Endothelial cell of umbilical vein (primary cell): ENCODE results near the gene DIP2A. TPM values are rescaled to one million over a fixed set of nuclear protein-coding genes. Genes with fewer than 3 reads are reported as not detected.

ENCODE experiments used
- BruUV-seq: library from RNA; stranded (reverse); fragments of 400-500 nt; replicated peaks from 2 replicates; lab custom pipeline; 2021; lab: Mats Ljungman, UMichigan
- CTCF ChIA-PET: fragments of 300-600, 350-600 bp; sonication (Branson Sonifier 250); formaldehyde crosslinking; loops from one replicate; lab custom pipeline; 2021; ENCODE audit warnings: antibody characterized with exemption, inconsistent platforms; lab: Charles Lee
- POLR2A ChIA-PET: fragments of 300-600, 350-600 bp; sonication (Branson Sonifier 250); formaldehyde crosslinking; loops from one replicate; lab custom pipeline; 2021; ENCODE audit warnings: antibody characterized with exemption, inconsistent platforms; lab: Charles Lee
- DNase-seq: peaks from one replicate; pipeline ENCODE4 v3.0.0-alpha.2; 2011; ENCODE audit warnings: low read depth, low spot score
- FAIRE-seq: peaks from 2 replicates; lab custom pipeline; 2011; peaks lifted over from hg19 to GRCh38; lab: Jason Lieb, UNC
- H2AFZ ChIP-seq: 2 replicates; pipeline ENCODE4 v1.6.0; 2012; ENCODE audit warnings: low read depth, low read length, control low read depth, inconsistent platforms
- H3K27ac ChIP-seq: 2 replicates; pipeline ENCODE4 v1.5.1; 2011; ENCODE audit warnings: low read depth, mild to moderate bottlenecking, control low read depth, low read length, moderate library complexity; ENCODE audit not compliant: insufficient read depth
- H3K27me3 ChIP-seq, 2 experiments: 2 replicates each; pipeline versions ENCODE4 v1.6.0 to v1.6.1; 2011; ENCODE audit warnings: low read length in 2 of 2, mixed read lengths in 1 of 2; ENCODE audit not compliant: control insufficient read depth in 2 of 2, insufficient read depth in 2 of 2
- H3K36me3 ChIP-seq, 2 experiments: 2 replicates in 1 of 2; 3 replicates in 1 of 2; pipeline ENCODE4 v1.5.1; 2011; ENCODE audit warnings: low read length in 2 of 2, mild to moderate bottlenecking in 1 of 2, moderate library complexity in 1 of 2; ENCODE audit not compliant: control insufficient read depth in 2 of 2, insufficient read depth in 2 of 2; ENCODE audit errors: extremely low read depth in 1 of 2
- H3K4me1 ChIP-seq: 3 replicates; pipeline ENCODE4 v1.5.1; 2011; ENCODE audit warnings: mild to moderate bottlenecking, low read length; ENCODE audit not compliant: control insufficient read depth, insufficient read depth; ENCODE audit errors: extremely low read depth
- H3K4me2 ChIP-seq: 2 replicates; pipeline ENCODE4 v1.6.1; 2011; ENCODE audit warnings: low read length, control low read depth, mixed read lengths; ENCODE audit not compliant: insufficient read depth
- H3K4me3 ChIP-seq, 3 experiments: fragments of 200-600 bp in 1 of 3; sonication (generic), shearing (Covaris generic) in 1 of 3; replicated peaks in 1 of 3; 2 replicates each; pipeline ENCODE4 v1.5.1; 2011 to 2016; ENCODE audit warnings: control low read depth in 3 of 3, low read length in 3 of 3, mild to moderate bottlenecking in 2 of 3, inconsistent platforms in 1 of 3, low read depth in 1 of 3, moderate library complexity in 1 of 3; ENCODE audit not compliant: insufficient read depth in 1 of 3
- H3K79me2 ChIP-seq: 2 replicates; pipeline ENCODE4 v1.6.0; 2012; ENCODE audit warnings: low read length, inconsistent platforms; ENCODE audit not compliant: control insufficient read depth, insufficient read depth
- H3K9ac ChIP-seq: replicated peaks from 2 replicates; pipeline ENCODE3; 2011; ENCODE audit warnings: low read length, control low read depth; ENCODE audit not compliant: insufficient read depth; ENCODE audit errors: extremely low read depth
- H3K9me1 ChIP-seq: replicated peaks from 3 replicates; pipeline ENCODE4 v1.6.0; 2011; ENCODE audit warnings: mild to moderate bottlenecking, low read length; ENCODE audit not compliant: control insufficient read depth, insufficient read depth; ENCODE audit errors: extremely low read depth
- H3K9me3 ChIP-seq: replicated peaks from 2 replicates; pipeline ENCODE4 v1.5.1; 2012; ENCODE audit warnings: low read length, inconsistent platforms; ENCODE audit not compliant: control insufficient read depth, insufficient read depth
- H4K20me1 ChIP-seq: replicated peaks from 2 replicates; pipeline ENCODE3; 2011; ENCODE audit warnings: mild to moderate bottlenecking, low read length; ENCODE audit not compliant: control insufficient read depth, insufficient read depth; ENCODE audit errors: extremely low read depth
- EZH2 ChIP-seq: IDR thresholded peaks from 2 replicates; pipeline ENCODE4 v1.6.1; 2012; ENCODE audit warnings: borderline replicate concordance, low read depth, mild to moderate bottlenecking, moderate library complexity, low read length, inconsistent platforms; ENCODE audit not compliant: severe bottlenecking
- FOS ChIP-seq: IDR thresholded peaks from 2 replicates; pipeline ENCODE4 v1.6.1; 2011; ENCODE audit warnings: mild to moderate bottlenecking, low read length, moderate library complexity, borderline replicate concordance; ENCODE audit not compliant: insufficient read depth
- GATA2 ChIP-seq: IDR thresholded peaks from 2 replicates; pipeline ENCODE4 v1.7.0; 2011; ENCODE audit warnings: low read depth, mild to moderate bottlenecking, moderate library complexity, mixed read lengths, low read length; ENCODE audit not compliant: insufficient read length, insufficient read depth
- JUN ChIP-seq: IDR thresholded peaks from 2 replicates; pipeline ENCODE4 v1.6.1; 2011; ENCODE audit warnings: borderline replicate concordance, low read depth; ENCODE audit not compliant: insufficient read length, insufficient read depth
- MYC ChIP-seq: IDR thresholded peaks from one replicate; pipeline ENCODE4 v1.6.1; 2011; ENCODE audit warnings: mild to moderate bottlenecking, low read depth, low read length
- POLR2A ChIP-seq: IDR thresholded peaks from 2 replicates; pipeline ENCODE4 v1.6.1; 2012; ENCODE audit warnings: low read depth, mild to moderate bottlenecking, control low read depth, low read length
- POLR2AphosphoS5 ChIP-seq: IDR thresholded peaks from 2 replicates; pipeline ENCODE4 v1.6.1; 2012; ENCODE audit warnings: low read depth, mild to moderate bottlenecking, control low read depth, low read length, moderate library complexity; ENCODE audit not compliant: insufficient read depth
- dilution Hi-C: fragments of 300-500 bp; cut with MboI; formaldehyde crosslinking; loops from one replicate; pipeline ENCODE4 v1.15.0; 2019; ENCODE audit warnings: low sequenced_read_pairs; ENCODE audit not compliant: extremely low pct_ligation_motif_present
- intact Hi-C: fragments of 100-400 bp; cut with micrococcal nuclease; formaldehyde crosslinking; loops from one replicate; pipeline ENCODE4 v1.10.0; 2022
- polyA plus RNA-seq, 4 experiments: library from polyadenylated mRNA; depleted of rRNA in 3 of 4; stranded (reverse) in 3 of 4; unstranded in 1 of 4; fragments of >200 nt; gene quantifications; 2 replicates each; pipeline versions ENCODE4 v1.2.1 to v1.2.3, GENCODE V29; 2011 to 2012; ENCODE audit warnings: missing spikeins in 1 of 4
- total RNA-seq: library from RNA; stranded (reverse); gene quantifications from 2 replicates; pipeline ENCODE4 v1.2.3, GENCODE V29; 2021
- TF ChIP-seq, protein P1 (sequence below): IDR thresholded peaks from 2 replicates; pipeline ENCODE4 v1.6.1; 2011; ENCODE audit not compliant: insufficient read depth, insufficient read length
- TF ChIP-seq, protein P2 (sequence below), 2 donors: IDR thresholded peaks; 1 replicate in 1 of 2; 2 replicates in 1 of 2; pipeline ENCODE4 v1.5.1; 2011; ENCODE audit warnings: low read length in 2 of 2, mild to moderate bottlenecking in 2 of 2, moderate library complexity in 2 of 2, control low read depth in 1 of 2, inconsistent platforms in 1 of 2, low read depth in 1 of 2; ENCODE audit not compliant: insufficient read depth in 1 of 2; ENCODE audit errors: extremely low read depth in 1 of 2

DIP2A gene
- total and polyA plus RNA-seq, 2 donors (not counting 3 experiments of a cell fraction or from before 2014, with no cell fraction given), result 34.5 to 62.1 TPM

DNA sequence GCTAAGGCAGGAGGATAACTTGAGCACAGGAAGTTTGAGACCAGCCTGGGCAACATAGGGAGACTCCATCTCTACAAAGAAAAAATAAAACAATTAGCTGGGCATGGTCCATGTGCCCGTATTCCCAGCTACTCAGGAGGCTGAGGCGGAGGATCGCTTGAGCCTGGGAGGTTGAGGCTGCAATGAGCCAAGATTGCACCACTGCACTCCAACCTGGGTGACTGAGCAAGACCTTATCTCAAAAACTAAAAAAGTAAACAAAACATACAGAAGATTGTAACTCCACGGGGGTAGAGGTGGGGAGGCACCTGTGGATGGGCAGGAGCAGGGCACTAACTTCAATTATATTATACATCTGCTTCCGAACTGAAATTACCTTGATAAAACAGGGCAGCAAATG, 141.6 kb downstream of the DIP2A start:
- DNase-seq, result no peak
- Histone ChIP-seq H4K20me1 (no peaks in the 10 kb centered on the region), H3K79me2 (no peaks in the 10 kb centered on the region), H3K4me1 (peaks cover 15% of the 10 kb centered on the region), H3K9me1 (no peaks in the 10 kb centered on the region), H3K4me2 (no peak overlapping the region), H3K27ac (no peak overlapping the region), H3K9ac (no peak overlapping the region), H3K9me3 (no peaks in the 10 kb centered on the region), H2AFZ (no peak overlapping the region), H3K4me3 (no peak overlapping the region), H3K36me3 (no peaks in the 10 kb centered on the region), H3K27me3 (peaks cover 1 to 5% of the 10 kb centered on the region in 2 experiments)
- FAIRE-seq, result no peak
- no TSS peak for BruUV-seq
- POLR2A ChIA-PET, result no interaction called here
- CTCF ChIA-PET, result interaction anchor here (0.6 kb wide), 1 partner anchor 41 kb away, joined by 3 read pairs; no protein-coding TSS in a partner anchor
- dilution Hi-C loops, result no loop called here
- TF ChIP-seq JUN (no peak), EZH2 (no peak), MYC (no peak), FOS (no peak), POLR2A (no peak), GATA2 (no peak), POLR2AphosphoS5 (no peak)
- TF ChIP-seq, protein P1, sequence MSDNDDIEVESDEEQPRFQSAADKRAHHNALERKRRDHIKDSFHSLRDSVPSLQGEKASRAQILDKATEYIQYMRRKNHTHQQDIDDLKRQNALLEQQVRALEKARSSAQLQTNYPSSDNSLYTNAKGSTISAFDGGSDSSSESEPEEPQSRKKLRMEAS, result no peak
- TF ChIP-seq, protein P2, sequence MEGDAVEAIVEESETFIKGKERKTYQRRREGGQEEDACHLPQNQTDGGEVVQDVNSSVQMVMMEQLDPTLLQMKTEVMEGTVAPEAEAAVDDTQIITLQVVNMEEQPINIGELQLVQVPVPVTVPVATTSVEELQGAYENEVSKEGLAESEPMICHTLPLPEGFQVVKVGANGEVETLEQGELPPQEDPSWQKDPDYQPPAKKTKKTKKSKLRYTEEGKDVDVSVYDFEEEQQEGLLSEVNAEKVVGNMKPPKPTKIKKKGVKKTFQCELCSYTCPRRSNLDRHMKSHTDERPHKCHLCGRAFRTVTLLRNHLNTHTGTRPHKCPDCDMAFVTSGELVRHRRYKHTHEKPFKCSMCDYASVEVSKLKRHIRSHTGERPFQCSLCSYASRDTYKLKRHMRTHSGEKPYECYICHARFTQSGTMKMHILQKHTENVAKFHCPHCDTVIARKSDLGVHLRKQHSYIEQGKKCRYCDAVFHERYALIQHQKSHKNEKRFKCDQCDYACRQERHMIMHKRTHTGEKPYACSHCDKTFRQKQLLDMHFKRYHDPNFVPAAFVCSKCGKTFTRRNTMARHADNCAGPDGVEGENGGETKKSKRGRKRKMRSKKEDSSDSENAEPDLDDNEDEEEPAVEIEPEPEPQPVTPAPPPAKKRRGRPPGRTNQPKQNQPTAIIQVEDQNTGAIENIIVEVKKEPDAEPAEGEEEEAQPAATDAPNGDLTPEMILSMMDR (IDR thresholded peaks at IDR 0.05; ENCODE audit: extremely low read depth in 1 of 2, insufficient read depth in 1 of 2, low read depth in 1 of 2, low read length in 2 of 2), result no peak
- intact Hi-C loops, result no loop called here
